CD4-positive, alpha-beta memory T cell (primary cell): Measurements from ENCODE around the gene WFS1. TPM values are rescaled to one million over a fixed set of nuclear protein-coding genes. Genes with fewer than 3 reads are reported as not detected.

Experiments
- CTCF ChIA-PET: fragments of 350-600 bp; sonication (Branson Sonifier 250); formaldehyde crosslinking; loops from one replicate; lab custom pipeline; 2021; ENCODE audit warnings: inconsistent platforms; ENCODE audit not compliant: partially characterized antibody; lab: Charles Lee
- POLR2A ChIA-PET: fragments of 350-600 bp; sonication (Branson Sonifier 250); formaldehyde crosslinking; loops from one replicate; lab custom pipeline; 2021; ENCODE audit not compliant: partially characterized antibody; lab: Charles Lee
- DNase-seq, 5 donors: peaks; one replicate each; pipeline versions ENCODE4 v3.0.0 to v3.0.0-alpha.2; 2020 to 2022; ENCODE audit warnings: mixed read lengths in 1 of 5
- H3K27ac ChIP-seq: one replicate; pipeline ENCODE4 v1.7.0; 2013; ENCODE audit warnings: low read depth, low read length
- H3K27me3 ChIP-seq: 2 replicates; pipeline ENCODE4 v1.7.0; 2013; ENCODE audit warnings: mild to moderate bottlenecking, low read length, moderate library complexity; ENCODE audit not compliant: insufficient read depth
- H3K36me3 ChIP-seq: 2 replicates; pipeline ENCODE4 v1.7.0; 2013; ENCODE audit warnings: mild to moderate bottlenecking, low read length, moderate library complexity; ENCODE audit not compliant: insufficient read depth
- H3K4me1 ChIP-seq: 2 replicates; pipeline ENCODE4 v1.7.0; 2013; ENCODE audit warnings: mild to moderate bottlenecking, low read length, moderate library complexity; ENCODE audit not compliant: insufficient read depth
- H3K4me3 ChIP-seq, 2 donors: one replicate each; pipeline ENCODE4 v1.7.0; 2013; ENCODE audit warnings: low read length in 2 of 2, mild to moderate bottlenecking in 1 of 2
- H3K9me3 ChIP-seq, 2 donors: one replicate each; pipeline ENCODE4 v1.7.0; 2013; ENCODE audit warnings: low read length in 2 of 2, control low read depth in 1 of 2; ENCODE audit not compliant: control insufficient read depth in 1 of 2
- H3K27ac Mint-ChIP-seq, 7 donors: one replicate each; pipeline ENCODE4 v1.8.0; 2020 to 2021; ENCODE audit warnings: mixed read lengths in 7 of 7, mild to moderate bottlenecking in 6 of 7, inconsistent platforms in 3 of 7, moderate library complexity in 3 of 7
- H3K27me3 Mint-ChIP-seq, 2 donors: one replicate each; pipeline ENCODE4 v1.8.0; 2020 to 2021; ENCODE audit warnings: mixed read lengths in 2 of 2
- H3K36me3 Mint-ChIP-seq, 2 donors: one replicate each; pipeline ENCODE4 v1.8.0; 2020 to 2021; ENCODE audit warnings: mixed read lengths in 2 of 2, inconsistent platforms in 1 of 2, mild to moderate bottlenecking in 1 of 2
- H3K4me1 Mint-ChIP-seq, 4 donors: one replicate each; pipeline ENCODE4 v1.8.0; 2020 to 2021; ENCODE audit warnings: mixed read lengths in 4 of 4, mild to moderate bottlenecking in 1 of 4
- H3K4me3 Mint-ChIP-seq, 8 donors: one replicate each; pipeline ENCODE4 v1.8.0; 2020 to 2021; ENCODE audit warnings: mixed read lengths in 8 of 8, mild to moderate bottlenecking in 7 of 8, moderate library complexity in 6 of 8, inconsistent platforms in 3 of 8
- H3K9me3 Mint-ChIP-seq, 8 donors: one replicate each; pipeline ENCODE4 v1.8.0; 2020 to 2021; ENCODE audit warnings: mixed read lengths in 8 of 8, mild to moderate bottlenecking in 5 of 8, inconsistent platforms in 3 of 8, moderate library complexity in 1 of 8
- intact Hi-C: fragments of 100-400 bp; cut with micrococcal nuclease; formaldehyde crosslinking; loops from one replicate; pipeline ENCODE4 v1.15.1; 2023
- polyA plus RNA-seq, 2 donors: library from polyadenylated mRNA; unstranded; fragments of 300-500 nt; fragmentation: Illumina TruSeq; gene quantifications; one replicate each; pipeline ENCODE4 v1.2.3, GENCODE V29; 2021
- total RNA-seq, 2 experiments: library from RNA; stranded (reverse); gene quantifications; one replicate each; pipeline ENCODE4 v1.2.3, GENCODE V29; 2021

WFS1 gene
- total and polyA plus RNA-seq, 4 experiments from 2014 or later = 2.6 to 5.5 (median 4.3) TPM

DNA sequence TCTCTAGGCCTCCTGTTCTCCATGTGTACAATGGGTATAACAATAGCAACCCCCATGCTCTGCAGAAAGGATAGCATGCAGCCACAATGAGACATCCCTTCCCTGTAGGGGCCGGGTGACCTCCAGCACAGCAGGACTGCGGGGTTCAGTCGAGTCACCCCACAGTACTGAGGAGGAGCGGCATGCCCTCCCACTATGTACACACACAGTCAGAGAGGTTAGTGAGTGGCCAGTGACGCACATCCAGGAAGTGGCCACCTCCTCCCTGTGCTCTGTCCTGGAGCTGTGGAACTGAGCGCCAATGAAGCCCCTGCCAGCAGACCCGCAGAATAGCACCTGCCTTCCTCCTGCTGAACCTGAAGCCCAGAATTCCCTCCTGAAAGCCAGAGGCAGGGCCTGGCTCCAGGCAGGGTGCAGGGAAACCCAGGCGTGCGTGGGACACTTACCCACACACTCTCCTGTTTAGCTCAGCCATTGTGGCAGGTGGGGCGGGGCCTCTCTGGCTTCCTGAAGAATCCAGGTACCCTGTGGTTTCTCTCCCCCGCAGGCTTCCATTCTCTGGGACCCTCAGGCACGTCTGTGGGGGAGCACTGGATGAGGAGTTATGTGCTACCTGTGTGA, 50.0 kb downstream of the WFS1 start:
- no peak for DNase-seq
- Mint-ChIP-seq H3K27me3 (peaks cover 21 to 24% of the 10 kb centered on the region in 2 donors), H3K9me3 (peaks cover 0 to 8% (median 3%) of the 10 kb centered on the region in 8 donors), H3K4me3 (no peak overlapping the region), H3K27ac (no peak overlapping the region), H3K4me1 (peaks cover 0 to 3% (median 0%) of the 10 kb centered on the region in 4 donors), H3K36me3 (no peaks in the 10 kb centered on the region)
- Histone ChIP-seq H3K4me3 (no peak overlapping the region), H3K36me3 (no peaks in the 10 kb centered on the region), H3K27ac (no peak overlapping the region), H3K9me3 (no peaks in the 10 kb centered on the region), H3K27me3 (no peaks in the 10 kb centered on the region), H3K4me1 (no peaks in the 10 kb centered on the region)
- intact Hi-C loops = no loop called here
- POLR2A ChIA-PET = no interaction called here
- CTCF ChIA-PET = interaction anchor here (1.3 to 16.0 kb wide), 4 partner anchors 9 to 69 kb away, joined by 3 to 374 read pairs (median 12); no protein-coding TSS in a partner anchor

DNA sequence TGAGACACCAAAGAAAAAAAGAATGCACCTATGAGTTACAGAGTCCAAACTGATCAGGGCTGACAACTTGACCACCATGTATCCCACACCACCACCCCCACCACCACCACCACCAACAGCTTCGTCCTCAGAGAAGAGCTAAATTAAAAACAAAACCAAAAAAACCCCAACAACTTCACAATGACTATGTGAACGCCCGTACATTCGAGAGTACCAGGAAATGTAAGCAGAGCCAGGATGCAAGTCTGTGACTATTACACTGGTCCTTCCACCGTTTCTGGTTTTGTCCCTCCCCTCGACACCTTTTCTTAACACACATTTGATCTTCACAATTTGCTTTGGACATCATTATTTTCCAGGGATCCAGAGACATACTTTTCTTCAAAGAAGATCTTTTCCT, 51.0 kb downstream of the WFS1 start:
- Mint-ChIP-seq H3K27me3 (peaks cover 22 to 23% of the 10 kb centered on the region in 2 donors), H3K36me3 (no peaks in the 10 kb centered on the region)
- POLR2A ChIA-PET = no interaction called here

DNA sequence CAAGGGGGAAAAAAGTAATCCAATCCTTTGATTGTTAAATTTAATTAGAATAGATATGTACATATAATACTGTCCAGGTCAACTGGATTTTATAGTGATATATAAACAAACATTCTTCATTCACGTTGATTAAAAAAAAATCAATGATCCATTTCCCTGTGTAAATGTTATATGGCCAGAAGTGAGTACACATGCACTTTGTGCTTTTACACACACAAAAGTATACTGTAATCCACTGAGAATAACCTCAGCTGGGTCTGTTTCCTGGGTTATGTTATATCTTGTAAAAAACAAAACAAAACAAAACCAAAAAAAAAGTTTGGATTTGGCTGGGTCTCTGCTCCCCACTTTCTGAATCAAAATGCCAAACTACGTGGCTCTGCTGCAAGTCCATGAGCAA, 51.7 kb downstream of the WFS1 start:
- H3K9me3 Mint-ChIP-seq = peaks cover 0 to 8% (median 3%) of the 10 kb centered on the region in 8 donors
- ChIA-PET POLR2A (no interaction called here), CTCF (interaction anchor here (3.0 to 16.0 kb wide), 2 partner anchors 10 to 71 kb away, joined by 21 to 374 read pairs; no protein-coding TSS in a partner anchor)
- peaks cover 0 to 3% (median 0%) of the 10 kb centered on the region in 4 donors for H3K4me1 Mint-ChIP-seq
- H3K9me3 ChIP-seq = no peaks in the 10 kb centered on the region
- H3K4me1 ChIP-seq = no peaks in the 10 kb centered on the region
- H3K27me3 Mint-ChIP-seq = peaks cover 22 to 23% of the 10 kb centered on the region in 2 donors
- no peak for DNase-seq
- H3K27ac Mint-ChIP-seq = no peak overlapping the region
- H3K36me3 ChIP-seq = no peaks in the 10 kb centered on the region
- H3K27me3 ChIP-seq = no peaks in the 10 kb centered on the region
- H3K4me3 Mint-ChIP-seq = no peak overlapping the region
- no peaks in the 10 kb centered on the region for H3K36me3 Mint-ChIP-seq
- intact Hi-C loops = no loop called here
- H3K27ac ChIP-seq = no peak overlapping the region
- no peak overlapping the region for H3K4me3 ChIP-seq

More for the DNA sequence above, 51.0 kb downstream of the WFS1 start:
- no peak overlapping the region for H3K4me3 ChIP-seq
- H3K9me3 ChIP-seq = no peaks in the 10 kb centered on the region
- H3K4me1 Mint-ChIP-seq = peaks cover 0 to 3% (median 0%) of the 10 kb centered on the region in 4 donors
- CTCF ChIA-PET = interaction anchor here (0.7 to 16.0 kb wide), 5 partner anchors 8 to 186 kb away, joined by 3 to 374 read pairs (median 3); no protein-coding TSS in a partner anchor
- no peak overlapping the region for H3K27ac ChIP-seq
- no peaks in the 10 kb centered on the region for H3K27me3 ChIP-seq
- peaks cover 0 to 8% (median 3%) of the 10 kb centered on the region in 8 donors for H3K9me3 Mint-ChIP-seq
- no peaks in the 10 kb centered on the region for H3K4me1 ChIP-seq
- H3K27ac Mint-ChIP-seq = no peak overlapping the region
- intact Hi-C loops = no loop called here
- H3K4me3 Mint-ChIP-seq = no peak overlapping the region
- no peaks in the 10 kb centered on the region for H3K36me3 ChIP-seq
- no peak for DNase-seq

DNA sequence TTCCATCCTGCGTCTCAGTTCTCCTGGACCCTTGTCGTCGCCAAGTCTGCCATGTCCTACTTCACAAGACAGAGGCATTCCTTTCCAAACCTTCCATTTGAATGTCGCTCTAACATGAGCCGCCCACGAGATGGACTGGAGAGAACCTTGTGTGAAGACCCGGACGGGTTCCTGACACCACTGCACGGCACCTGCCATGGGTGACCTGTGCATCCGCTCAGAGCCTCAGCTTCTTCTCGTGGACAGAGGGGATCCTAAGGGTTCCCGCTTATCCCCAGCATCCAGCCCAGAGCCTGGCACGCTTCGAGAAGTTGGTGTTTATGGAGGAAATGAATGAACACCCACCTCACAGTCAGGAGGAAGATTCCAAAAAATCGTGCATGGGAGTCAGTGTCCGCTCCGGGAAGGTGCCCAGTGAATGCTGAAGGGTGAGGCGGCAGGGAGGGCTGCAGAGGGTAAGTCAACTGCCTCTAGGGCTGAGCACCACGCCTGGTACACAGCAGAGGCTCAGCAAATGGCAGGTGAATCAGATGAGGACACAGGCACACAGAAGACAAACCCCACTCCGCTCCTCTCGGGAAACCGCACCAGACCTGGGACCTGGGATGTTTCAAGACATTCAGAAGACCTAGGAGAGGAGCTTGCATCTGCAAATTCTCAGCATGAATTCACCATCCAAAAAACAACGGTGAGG, 52.6 kb downstream of the WFS1 start:
- Histone ChIP-seq H3K4me1 (no peaks in the 10 kb centered on the region), H3K36me3 (no peaks in the 10 kb centered on the region), H3K9me3 (no peaks in the 10 kb centered on the region), H3K27ac (no peak overlapping the region), H3K4me3 (no peak overlapping the region), H3K27me3 (no peaks in the 10 kb centered on the region)
- CTCF ChIA-PET = interaction anchor here (1.1 to 16.0 kb wide), 3 partner anchors 9 to 72 kb away, joined by 4 to 374 read pairs (median 9); no protein-coding TSS in a partner anchor
- H3K4me3 Mint-ChIP-seq = no peak overlapping the region
- H3K9me3 Mint-ChIP-seq = peaks cover 0 to 8% (median 3%) of the 10 kb centered on the region in 8 donors
- H3K4me1 Mint-ChIP-seq = peaks cover 0 to 3% (median 0%) of the 10 kb centered on the region in 4 donors
- H3K36me3 Mint-ChIP-seq = no peaks in the 10 kb centered on the region
- intact Hi-C loops = no loop called here
- H3K27ac Mint-ChIP-seq = no peak overlapping the region
- H3K27me3 Mint-ChIP-seq = peaks cover 19 to 21% of the 10 kb centered on the region in 2 donors
- DNase-seq = no peak
- POLR2A ChIA-PET = no interaction called here

DNA sequence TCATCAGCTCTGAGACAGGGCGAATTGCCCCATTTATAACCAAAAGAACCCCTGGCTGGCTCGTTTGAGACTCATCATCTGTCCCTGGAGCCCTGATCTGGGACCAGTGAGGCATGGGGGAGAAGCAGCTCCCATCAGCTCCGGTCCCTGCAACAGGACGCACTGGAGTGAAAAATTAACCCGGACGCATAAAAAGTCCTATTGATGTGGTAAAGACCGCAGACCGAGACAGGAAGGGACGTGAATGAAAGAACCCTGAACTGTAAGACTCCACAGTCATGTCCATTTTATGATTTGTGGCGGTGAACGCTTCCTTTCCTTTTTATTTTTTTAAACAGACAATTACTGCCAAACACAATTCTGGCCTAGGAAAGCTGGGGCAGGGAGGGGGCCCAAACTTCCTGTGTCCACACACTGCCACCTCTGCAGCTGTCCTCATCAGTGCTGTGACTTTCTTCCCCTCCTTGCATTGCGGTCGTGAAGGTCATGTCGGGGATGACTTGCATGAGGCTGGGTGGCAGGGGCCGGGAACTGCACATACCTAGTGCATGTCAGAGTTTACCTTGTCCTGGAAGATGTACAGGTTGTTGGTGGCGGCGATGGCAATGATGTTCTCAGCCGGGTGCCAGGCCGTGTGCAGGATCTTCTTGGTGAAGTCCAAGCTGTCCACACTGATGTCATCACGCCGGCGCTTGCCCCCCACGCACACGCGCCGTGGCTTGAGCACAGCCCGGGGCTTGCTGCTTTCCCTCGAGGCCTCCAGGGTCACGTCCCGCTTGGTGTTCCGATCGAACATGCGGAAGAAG, 53.3 kb downstream of the WFS1 start:
- DNase-seq = no peak
- no peaks in the 10 kb centered on the region for H3K4me1 ChIP-seq
- no peak overlapping the region for H3K27ac Mint-ChIP-seq
- no peaks in the 10 kb centered on the region for H3K27me3 ChIP-seq
- H3K9me3 Mint-ChIP-seq = peaks cover 0 to 8% (median 3%) of the 10 kb centered on the region in 8 donors
- intact Hi-C loops = no loop called here
- H3K4me3 ChIP-seq = no peak overlapping the region
- POLR2A ChIA-PET = no interaction called here
- peaks cover 0 to 3% (median 0%) of the 10 kb centered on the region in 4 donors for H3K4me1 Mint-ChIP-seq
- no peaks in the 10 kb centered on the region for H3K36me3 Mint-ChIP-seq
- no peak overlapping the region for H3K4me3 Mint-ChIP-seq
- H3K27ac ChIP-seq = no peak overlapping the region
- H3K9me3 ChIP-seq = no peaks in the 10 kb centered on the region
- CTCF ChIA-PET = interaction anchor here (1.1 to 16.0 kb wide), 3 partner anchors 8 to 73 kb away, joined by 4 to 374 read pairs (median 9); no protein-coding TSS in a partner anchor
- H3K27me3 Mint-ChIP-seq = peaks cover 18 to 19% of the 10 kb centered on the region in 2 donors
- no peaks in the 10 kb centered on the region for H3K36me3 ChIP-seq

DNA sequence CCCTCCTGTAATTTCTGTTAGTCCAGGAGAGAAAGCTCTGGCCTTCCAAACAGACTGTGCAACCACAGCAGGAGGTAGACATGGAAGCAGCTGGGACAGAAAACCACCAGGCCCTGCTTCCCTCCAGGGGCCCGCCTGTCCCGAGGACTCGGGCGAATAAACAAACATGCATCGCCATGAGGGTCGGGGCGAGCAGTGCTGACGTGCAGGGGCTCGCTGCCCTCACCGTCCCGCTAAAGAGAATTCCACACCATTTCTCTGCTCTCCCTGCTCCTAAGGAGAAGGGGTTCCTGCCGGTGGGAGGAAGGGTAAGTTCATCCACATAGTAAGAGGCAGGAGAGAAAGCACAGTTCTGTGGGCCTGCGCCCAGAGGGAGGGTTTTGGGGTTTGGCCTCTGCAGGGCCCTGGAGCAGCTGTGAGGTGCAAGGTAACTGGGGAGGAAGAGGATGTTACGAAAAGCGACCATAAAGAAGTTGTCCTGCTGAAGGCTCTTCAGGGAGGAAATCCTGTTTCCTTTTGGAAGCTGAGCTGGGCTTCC, 54.9 kb downstream of the WFS1 start:
- no peaks in the 10 kb centered on the region for H3K9me3 ChIP-seq
- Mint-ChIP-seq H3K27ac (no peak overlapping the region), H3K36me3 (no peaks in the 10 kb centered on the region), H3K27me3 (peaks cover 17 to 18% of the 10 kb centered on the region in 2 donors), H3K4me3 (no peak overlapping the region), H3K4me1 (peaks cover 0 to 3% (median 0%) of the 10 kb centered on the region in 4 donors), H3K9me3 (peaks cover 0 to 8% (median 3%) of the 10 kb centered on the region in 8 donors)
- peaks cover 10% of the 10 kb centered on the region for H3K27me3 ChIP-seq
- DNase-seq = no peak
- CTCF ChIA-PET = interaction anchor here (1.3 to 16.0 kb wide), 5 partner anchors 17 to 389 kb away, joined by 3 to 374 read pairs (median 3); no protein-coding TSS in a partner anchor
- H3K36me3 ChIP-seq = no peaks in the 10 kb centered on the region
- no peak overlapping the region for H3K27ac ChIP-seq
- H3K4me1 ChIP-seq = no peaks in the 10 kb centered on the region
- H3K4me3 ChIP-seq = no peak overlapping the region
- POLR2A ChIA-PET = interaction anchor here (0.6 kb wide), 1 partner anchor 15 kb away, joined by 3 read pairs; no protein-coding TSS in a partner anchor
- intact Hi-C loops = no loop called here
